Measurements from ENCODE around the gene RPUSD4. TPM values are rescaled to one million over a fixed set of nuclear protein-coding genes. Genes with fewer than 3 reads are reported as not detected.

The RPUSD4 gene
- total and polyA plus RNA-seq, 9 of the 15 experiments (the other 6 are each of a cell fraction or from before 2014, with no cell fraction given): 27.4 to 56.2 (median 44.6) TPM

- Histone ChIP-seq H3K36me3 (ENCODE audit: control insufficient read depth, insufficient read depth, low read length) (no peaks in the 10 kb centered on the region), H4K20me1 (replicated peaks; ENCODE audit: control insufficient read depth, insufficient read depth, low read length) (peaks cover 8% of the 10 kb centered on the region; the same call in 1 of the 2 replicates), H3K27ac (ENCODE audit: extremely low read depth, low read depth, low read length) (no peak overlapping the region), H3K4me2 (ENCODE audit: insufficient read depth, low read length) (no peak overlapping the region; the same call in 1 of the 2 replicates), H3K9me3 (replicated peaks; ENCODE audit: control insufficient read depth, insufficient read depth, low read depth, low read length) (no peaks in the 10 kb centered on the region), H3K79me2 (ENCODE audit: control insufficient read depth, insufficient read depth, low read length) (no peaks in the 10 kb centered on the region), H3K9me1 (ENCODE audit: control insufficient read depth, insufficient read depth, low read length) (no peaks in the 10 kb centered on the region), H2AFZ (ENCODE audit: low read depth, low read length) (no peak overlapping the region), H3K27me3 (ENCODE audit: control insufficient read depth in 2 of 2, insufficient read depth in 2 of 2, low read length in 2 of 2) (peaks cover 46 to 71% of the 10 kb centered on the region in 2 experiments), H3K9ac (ENCODE audit: insufficient read depth in 1 of 2, low read depth in 2 of 2, low read length in 2 of 2) (no peak overlapping the region), H3K4me3 (no peak overlapping the region), H3K4me1 (replicated peaks in 1 of 2; ENCODE audit: control insufficient read depth in 2 of 2, insufficient read depth in 2 of 2, low read length in 2 of 2) (peaks cover 4 to 28% of the 10 kb centered on the region in 2 experiments; a peak in 4 of 5 replicates)
- intact Hi-C loops (cut with micrococcal nuclease) (no loop called here), in situ Hi-C loops (cut with MboI) (no loop called here)
- CTCF ChIA-PET (ENCODE audit: low intra/inter-chr PET ratio): no interaction called here
- FAIRE-seq (peak; percentile 81), ATAC-seq (peak; percentile 86), DNase-seq (ENCODE audit: extremely low read depth in 1 of 4, low spot score in 3 of 4) (peak; percentile 71 to 79 (median 74))
- POLR2A ChIA-PET: interaction anchor here (1.1 kb wide), 1 partner anchor 109 kb away, joined by 4 read pairs; the partner anchor contains the start of genes FOXRED1 and SRPRA
- WGBS (ENCODE audit: insufficient coverage, low coverage, missing lambda C conversion rate): 19% methylated on average over 9 of the region's 19 CpGs
- BruUV-seq (replicated peaks): no TSS peak
- TF ChIP-seq TAL1 (IDR thresholded peaks at IDR 0.05) (peak; percentile 86), ADNP (tag; IDR thresholded peaks at IDR 0.05) (no peak), E2F1 (CRISPR knock-in tag; IDR thresholded peaks at IDR 0.05) (no peak), PML (IDR thresholded peaks at IDR 0.05; ENCODE audit: low read length) (peak; percentile 57; the same call in 1 of the 2 replicates), TFE3 (CRISPR knock-in tag; IDR thresholded peaks at IDR 0.05) (no peak), IRF9 (tag; IDR thresholded peaks at IDR 0.05) (no peak), CBFA2T2 (conservative IDR thresholded peaks at IDR 0.05) (peak; percentile 82), JUN (IDR thresholded peaks at IDR 0.05; ENCODE audit: borderline replicate concordance, low read depth, low read length) (no peak), JUN (CRISPR knock-in tag; IDR thresholded peaks at IDR 0.05; ENCODE audit: borderline replicate concordance) (no peak), TEAD4 (IDR thresholded peaks at IDR 0.05; ENCODE audit: low read length) (peak; percentile 88), TEAD4 (CRISPR knock-in tag; IDR thresholded peaks at IDR 0.05; ENCODE audit: borderline replicate concordance) (no peak), KLF16 (IDR thresholded peaks at IDR 0.05) (peak; percentile 69; the same call in 1 of the 2 replicates), CREB1 (IDR thresholded peaks at IDR 0.05) (peak; percentile 38; the same call in 1 of the 2 replicates), CREB1 (CRISPR knock-in tag; IDR thresholded peaks at IDR 0.05) (no peak), STAT5A (IDR thresholded peaks at IDR 0.05; ENCODE audit: borderline replicate concordance, low read length) (peak; percentile 59; the same call in 1 of the 2 replicates), CHD4 (IDR thresholded peaks at IDR 0.05; ENCODE audit: insufficient read depth, insufficient replicate concordance, low read depth, low read length, poor library complexity, severe bottlenecking) (no peak), DPF2 (IDR thresholded peaks at IDR 0.05) (peak; percentile 62), NELFE (IDR thresholded peaks at IDR 0.05; ENCODE audit: insufficient read depth, insufficient read length) (no peak), MTA2 (IDR thresholded peaks at IDR 0.05; ENCODE audit: low read depth) (peak; percentile 58), ZNF263 (CRISPR knock-in tag; IDR thresholded peaks at IDR 0.05; ENCODE audit: borderline replicate concordance) (no peak), HNRNPK (IDR thresholded peaks at IDR 0.05; ENCODE audit: low read depth, low read length, poor library complexity, severe bottlenecking) (no peak)
Observed at GRCh38 chr11:126159719-126160344, 51.6 kb downstream of the RPUSD4 start.

Data from K562 (cell line).